GM23248 (cell line): ENCODE data around the gene LHFPL2. TPM values are rescaled to one million over a fixed set of nuclear protein-coding genes. Genes with fewer than 3 reads are reported as not detected.
"Not testable (repeated sequence)": the region's sequence is repeated elsewhere in the genome, so short reads cannot be mapped to it uniquely, and the experiment has no call there.

Source experiments
- DNase-seq: peaks from one replicate; pipeline ENCODE4 v3.0.0-alpha.2; 2015
- H2AFZ ChIP-seq: fragments of 200-600 bp; sonication (generic); 2 replicates; pipeline ENCODE4 v1.6.1; 2016; ENCODE audit warnings: antibody characterized with exemption
- H3F3A ChIP-seq: fragments of 200-600 bp; sonication (generic); 2 replicates; pipeline ENCODE4 v1.6.1; 2016; ENCODE audit warnings: mild to moderate bottlenecking, antibody characterized with exemption, mixed run types; ENCODE audit not compliant: insufficient read depth
- H3K27ac ChIP-seq: fragments of 200-600 bp; sonication (generic); 2 replicates; pipeline ENCODE4 v1.5.1; 2016; ENCODE audit warnings: mild to moderate bottlenecking
- H3K27me3 ChIP-seq: fragments of 200-600 bp; sonication (generic); replicated peaks from 2 replicates; pipeline ENCODE4 v1.6.1; 2016; ENCODE audit warnings: mild to moderate bottlenecking; ENCODE audit not compliant: insufficient read depth
- H3K36me3 ChIP-seq: fragments of 200-600 bp; sonication (generic); 2 replicates; pipeline ENCODE4 v1.6.1; 2016; ENCODE audit warnings: low read depth, mild to moderate bottlenecking
- H3K4me1 ChIP-seq: fragments of 200-600 bp; sonication (generic); 2 replicates; pipeline ENCODE4 v1.6.1; 2016; ENCODE audit warnings: mild to moderate bottlenecking; ENCODE audit not compliant: insufficient read depth
- H3K4me2 ChIP-seq: fragments of 200-600 bp; sonication (generic); one replicate; pipeline ENCODE4 v1.6.1; 2016; ENCODE audit warnings: mild to moderate bottlenecking; ENCODE audit not compliant: unreplicated experiment
- H3K4me3 ChIP-seq: fragments of 200-600 bp; sonication (generic); 2 replicates; pipeline ENCODE4 v1.5.1; 2016; ENCODE audit warnings: mild to moderate bottlenecking
- H3K79me2 ChIP-seq: fragments of 200-600 bp; sonication (generic); 2 replicates; pipeline ENCODE4 v1.6.1; 2016; ENCODE audit warnings: mild to moderate bottlenecking; ENCODE audit not compliant: insufficient read depth
- H3K9ac ChIP-seq: fragments of 200-600 bp; sonication (generic); 2 replicates; pipeline ENCODE4 v1.6.1; 2016; ENCODE audit warnings: mild to moderate bottlenecking
- H3K9me2 ChIP-seq: fragments of 200-600 bp; sonication (generic); 2 replicates; pipeline ENCODE4 v1.6.1; 2016; ENCODE audit warnings: mixed run types, mild to moderate bottlenecking, moderate library complexity; ENCODE audit not compliant: insufficient read depth
- H3K9me3 ChIP-seq: fragments of 200-600 bp; sonication (generic); one replicate; pipeline ENCODE4 v1.6.1; 2017; ENCODE audit warnings: low read depth
- H4K20me1 ChIP-seq: fragments of 200-600 bp; sonication (generic); 2 replicates; pipeline ENCODE4 v1.6.0; 2016; ENCODE audit not compliant: insufficient read depth
- EZH2 ChIP-seq: fragments of 200-600 bp; sonication (generic); IDR thresholded peaks from 2 replicates; pipeline ENCODE4 v1.6.1; 2018; ENCODE audit warnings: antibody characterized with exemption, mild to moderate bottlenecking; ENCODE audit not compliant: insufficient read depth, poor library complexity, severe bottlenecking
- EZH2phosphoT487 ChIP-seq: fragments of 200-600 bp; sonication (generic); IDR thresholded peaks from 2 replicates; pipeline ENCODE4 v1.6.1; 2018; ENCODE audit warnings: antibody characterized with exemption, moderate library complexity, mild to moderate bottlenecking, low read depth; ENCODE audit not compliant: insufficient read depth
- WGBS, 2 experiments: methylation state at CpG; one replicate each; pipeline ENCODE4 v1.1.6; 2015 to 2017; ENCODE audit warnings: low lambda C conversion rate in 2 of 2, low coverage in 1 of 2; ENCODE audit errors: missing lambda C conversion rate in 2 of 2; 5-methylcytosine and 5-hydroxymethylcytosine counted together
- in situ Hi-C: fragments of 300-500 bp; cut with MboI; formaldehyde crosslinking; loops from 2 replicates; pipeline ENCODE4 v1.15.0; 2020
- polyA plus RNA-seq: library from polyadenylated mRNA; unstranded; fragments of >200 nt; fragmentation: Nextera tagmentation; extraction: Ambion mirVana; gene quantifications from 2 replicates; pipeline ENCODE4 v1.2.1, GENCODE V29; 2016
- total RNA-seq: library from RNA; depleted of rRNA; stranded (reverse); fragments of >200 nt; shearing (Covaris generic); gene quantifications from 2 replicates; pipeline ENCODE4 v1.2.3, GENCODE V29; 2014

The LHFPL2 gene
- total and polyA plus RNA-seq, 2 experiments from 2014 or later, result 8.0 to 13.7 TPM

DNA sequence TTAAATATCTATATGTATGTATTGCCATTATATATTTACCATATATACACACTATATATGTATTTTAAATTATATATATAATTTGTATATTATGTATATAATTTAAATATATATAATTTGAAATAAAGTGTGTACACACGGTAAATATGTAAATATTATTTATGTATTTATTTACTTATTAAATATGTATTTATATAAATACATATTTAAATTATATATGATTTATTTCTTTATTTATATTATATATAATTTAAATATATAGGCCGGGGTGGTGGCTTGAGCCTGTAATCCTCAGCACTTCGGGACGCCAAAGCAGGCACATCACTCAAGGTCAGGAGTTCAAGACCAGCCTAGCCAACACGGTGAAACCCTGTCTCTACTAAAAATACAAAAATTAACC lies 31.3 kb upstream of the LHFPL2 start:
- Histone ChIP-seq H3K4me1 (peaks cover 17% of the 10 kb centered on the region), H3K27ac (no peak overlapping the region), H3K9me3 (no peaks in the 10 kb centered on the region), H3F3A (peaks cover 25% of the 10 kb centered on the region), H2AFZ (no peak overlapping the region), H3K4me3 (no peak overlapping the region), H3K4me2 (no peak overlapping the region), H4K20me1 (no peaks in the 10 kb centered on the region), H3K79me2 (no peaks in the 10 kb centered on the region), H3K9me2 (no peaks in the 10 kb centered on the region), H3K9ac (no peak overlapping the region), H3K27me3 (no peaks in the 10 kb centered on the region), H3K36me3 (no peaks in the 10 kb centered on the region)
- no peak for DNase-seq
- WGBS, 2 experiments, result 91 to 98% methylated on average over 5 of the region's 5 CpGs
- in situ Hi-C loops, result no loop called here
- TF ChIP-seq EZH2, result no peak
- TF ChIP-seq EZH2phosphoT487, result no peak

DNA sequence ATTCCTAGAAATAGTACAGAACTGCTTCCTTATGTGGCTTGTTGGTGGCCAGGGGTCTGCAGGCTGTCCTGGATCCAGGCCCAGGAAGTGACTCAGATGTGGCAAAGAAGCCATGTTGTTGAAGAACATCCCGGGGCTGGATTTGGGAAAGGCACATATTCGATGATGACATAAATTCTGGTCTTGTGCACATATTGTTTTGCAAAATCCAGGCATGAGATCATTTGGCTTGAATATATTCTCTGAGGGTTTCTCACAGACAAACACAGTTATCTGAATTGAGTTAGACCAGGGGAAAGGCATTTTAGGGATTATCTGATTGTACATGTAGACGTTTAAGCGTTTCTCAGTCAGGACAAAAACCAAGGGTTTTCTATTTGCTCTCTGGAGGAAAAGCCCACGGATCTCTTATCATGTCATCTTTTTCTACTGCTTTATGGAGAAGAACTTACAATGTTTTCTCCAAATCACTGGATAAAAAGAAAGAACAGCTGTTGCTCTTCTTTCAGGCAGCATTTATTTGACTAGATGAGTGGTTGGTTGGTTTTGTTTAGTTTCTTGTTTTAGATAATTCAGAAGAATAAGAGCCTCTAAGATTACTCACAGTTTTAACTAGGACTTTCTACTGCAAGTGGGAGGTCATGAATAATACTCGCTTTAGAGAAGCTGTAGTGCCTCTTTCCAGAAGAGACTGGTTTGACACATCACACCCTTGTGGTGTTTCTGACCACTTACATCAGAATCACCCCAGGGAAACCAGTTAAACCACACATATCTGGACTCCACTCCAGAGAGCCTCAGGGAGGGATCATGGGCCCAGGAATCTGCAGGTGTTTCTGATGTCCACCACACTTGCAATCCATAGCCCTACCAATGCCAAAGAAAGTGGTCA lies 29.5 kb upstream of the LHFPL2 start:
- peak; percentile 96 for DNase-seq
- no peaks in the 10 kb centered on the region for H3K9me3 ChIP-seq
- no peaks in the 10 kb centered on the region for H4K20me1 ChIP-seq
- peak overlapping the region; percentile 21; the same call in 1 of the 2 replicates for H2AFZ ChIP-seq
- peaks cover 17% of the 10 kb centered on the region for H3K4me1 ChIP-seq
- in situ Hi-C loops, result no loop called here
- 2% methylated on average over 6 of the region's 6 CpGs for WGBS, 2 experiments
- H3K27me3 ChIP-seq, result no peaks in the 10 kb centered on the region
- no peaks in the 10 kb centered on the region for H3K79me2 ChIP-seq
- no peak for TF ChIP-seq EZH2
- TF ChIP-seq EZH2phosphoT487, result no peak
- H3K27ac ChIP-seq, result peak overlapping the region; percentile 99
- H3K9ac ChIP-seq, result peak overlapping the region; percentile 90
- H3K4me2 ChIP-seq, result peak overlapping the region; percentile 82
- peak overlapping the region; percentile 56 for H3K4me3 ChIP-seq
- no peaks in the 10 kb centered on the region for H3K36me3 ChIP-seq
- peaks cover 25% of the 10 kb centered on the region for H3F3A ChIP-seq
- no peaks in the 10 kb centered on the region for H3K9me2 ChIP-seq

DNA sequence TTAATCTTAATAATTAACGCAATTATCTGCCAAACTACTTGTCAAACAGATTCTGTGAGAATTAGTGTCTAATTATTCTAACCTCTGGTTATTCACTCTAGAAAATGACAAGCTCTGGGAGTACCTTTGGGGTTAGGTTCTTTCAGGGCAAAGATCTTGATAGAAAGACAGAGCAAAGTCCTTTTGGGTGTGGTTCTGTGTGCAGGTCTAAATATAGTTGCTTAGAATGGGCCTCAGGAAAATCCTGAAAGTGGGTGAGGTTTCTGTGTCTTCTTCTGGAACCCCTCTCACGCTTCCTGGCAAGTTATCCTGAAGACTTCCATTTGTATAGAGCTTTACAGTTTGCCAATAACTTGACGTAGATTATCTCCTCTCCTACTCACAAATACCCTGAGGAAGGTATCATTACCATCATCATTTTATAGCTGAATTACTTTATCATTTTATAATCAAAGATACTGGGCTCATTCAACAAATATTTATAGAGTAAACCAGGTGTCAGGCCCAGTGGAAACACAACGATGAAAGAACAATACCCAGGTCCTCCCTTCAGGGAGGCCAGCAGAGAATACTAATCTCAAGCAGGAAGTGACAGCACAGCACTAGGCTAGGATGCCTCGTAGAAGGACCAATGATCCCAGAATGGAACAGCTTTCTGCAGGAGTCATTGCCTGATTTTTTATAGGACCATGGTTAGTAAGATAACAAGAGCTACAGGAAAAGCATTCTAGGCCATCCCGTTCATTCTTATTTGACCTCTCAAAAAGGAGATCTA lies 27.6 kb upstream of the LHFPL2 start:
- Histone ChIP-seq H4K20me1 (no peaks in the 10 kb centered on the region), H3K9me3 (no peaks in the 10 kb centered on the region), H3K36me3 (no peaks in the 10 kb centered on the region), H3K4me1 (peaks cover 17% of the 10 kb centered on the region), H3K9ac (no peak overlapping the region), H3K4me2 (no peak overlapping the region), H3K27me3 (no peaks in the 10 kb centered on the region), H3K9me2 (no peaks in the 10 kb centered on the region), H3F3A (peaks cover 25% of the 10 kb centered on the region), H3K27ac (no peak overlapping the region), H3K79me2 (no peaks in the 10 kb centered on the region), H2AFZ (no peak overlapping the region), H3K4me3 (no peak overlapping the region)
- in situ Hi-C loops, result no loop called here
- 92 to 96% methylated on average over 6 of the region's 6 CpGs for WGBS, 2 experiments
- no peak for DNase-seq
- TF ChIP-seq EZH2phosphoT487 (no peak), EZH2 (no peak)

GRCh38 chr5:78673827-78674226 lies 25.3 kb upstream of the LHFPL2 start:
- peaks cover 14% of the 10 kb centered on the region for H3K4me1 ChIP-seq
- DNase-seq, H3K36me3 ChIP-seq, H3K9me2 ChIP-seq, H3K9me3 ChIP-seq, H4K20me1 ChIP-seq, H3K4me3 ChIP-seq, H3K27ac ChIP-seq, H3K27me3 ChIP-seq, H3K4me2 ChIP-seq, in situ Hi-C loops, H2AFZ ChIP-seq, H3K9ac ChIP-seq, H3K79me2 ChIP-seq: not testable (repeated sequence)
- H3F3A ChIP-seq, result peaks cover 17% of the 10 kb centered on the region
